GM18519 (cell line): ENCODE data around the gene CLCNKA.

Source experiments
- ATAC-seq: cut with Tn5 transposase; IDR thresholded peaks from one replicate; pipeline ENCODE4 v1.9.1; 2021; ENCODE audit warnings: mild to moderate bottlenecking, moderate library complexity; ENCODE audit not compliant: unreplicated experiment, low FRiP score

CLCNKA gene

DNA sequence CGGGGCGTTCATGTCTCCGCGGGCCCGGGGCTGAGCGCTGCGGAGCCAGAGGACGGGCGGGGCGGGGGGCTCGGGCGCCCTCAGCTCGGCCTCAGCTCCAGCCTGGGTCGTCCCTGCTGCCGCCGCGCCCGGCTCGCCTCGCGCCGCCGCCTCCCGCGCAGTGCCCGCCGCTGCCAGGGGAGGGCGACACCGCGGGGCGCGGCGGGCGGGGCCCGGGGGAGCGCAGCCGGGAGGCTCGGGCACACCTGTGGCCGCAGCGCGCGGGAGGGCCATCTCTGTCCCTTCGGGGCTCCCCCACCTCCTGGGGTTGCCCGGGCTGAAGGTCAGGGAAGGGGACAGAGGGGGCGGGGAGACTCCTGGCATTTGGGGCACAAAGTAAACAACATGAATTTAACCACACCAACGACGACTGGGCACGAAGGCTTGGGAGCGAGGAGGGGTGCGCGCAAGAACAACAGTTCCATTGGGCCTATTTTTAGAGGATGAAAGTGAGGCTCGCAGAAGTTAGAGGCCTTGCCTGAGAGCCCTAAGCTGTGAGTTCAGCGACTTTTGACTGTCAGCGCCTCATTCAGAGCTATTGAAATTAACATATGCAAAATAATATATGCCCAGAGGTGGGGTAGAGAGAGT lies 51.8 kb downstream of the CLCNKA start, which contains the start of gene FAM131C:
FAM131C (minus strand) TSS at position 162 of the 630 bp plus-strand sequence. CDS start 209 bp downstream, outside the sequence.
- no peak for ATAC-seq

DNA sequence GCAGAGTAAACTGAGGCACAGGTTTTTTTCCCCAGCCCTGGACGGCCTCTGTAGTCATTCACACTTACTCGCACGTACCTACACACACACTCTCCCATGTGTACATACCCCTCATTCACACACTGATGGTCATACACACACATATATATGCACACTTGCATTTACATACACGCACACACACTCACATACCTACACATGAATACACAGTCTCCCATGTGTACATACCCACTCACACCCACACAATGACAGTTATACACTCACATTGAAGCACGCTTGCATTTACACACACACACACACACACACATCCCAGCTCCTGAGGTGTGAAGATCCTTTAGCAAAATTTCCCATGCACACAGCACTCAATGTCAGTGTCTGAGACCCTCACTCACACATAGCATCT lies 52.4 kb downstream of the CLCNKA start:
- ATAC-seq, result no peak

DNA sequence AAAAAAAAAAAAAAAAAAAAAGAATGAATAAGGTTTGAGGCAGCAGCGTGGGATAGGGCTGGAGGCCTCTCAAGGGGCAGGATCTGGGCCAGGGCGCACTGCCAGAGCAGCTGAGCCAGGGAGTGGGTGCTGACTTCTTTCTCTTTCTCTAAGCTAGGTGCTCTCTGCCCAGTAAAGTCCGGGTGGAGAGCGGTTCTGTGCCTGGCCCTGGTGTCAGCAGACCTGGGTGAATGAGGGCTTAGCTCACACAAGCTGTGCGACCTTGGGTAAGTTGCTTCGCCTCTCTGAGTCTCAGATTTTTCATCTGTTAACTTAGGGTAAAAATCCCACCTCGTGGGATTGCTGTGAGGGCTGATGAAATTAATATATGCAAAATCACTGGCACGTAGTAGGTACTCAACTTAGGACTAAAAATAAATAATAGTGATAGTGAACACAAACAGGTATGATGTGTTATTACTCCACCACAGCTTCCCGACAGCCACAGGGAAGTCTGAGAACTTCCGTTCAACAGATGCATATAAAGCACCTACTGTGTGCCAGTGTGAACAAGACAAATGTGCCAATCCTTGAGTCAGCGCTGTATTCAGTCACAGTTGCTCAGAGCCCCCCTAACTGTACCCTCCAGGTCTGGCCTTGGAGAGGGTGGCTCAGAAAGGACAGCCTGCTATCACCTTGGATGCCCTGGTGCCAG lies 53.6 kb downstream of the CLCNKA start:
- ATAC-seq, result no peak

DNA sequence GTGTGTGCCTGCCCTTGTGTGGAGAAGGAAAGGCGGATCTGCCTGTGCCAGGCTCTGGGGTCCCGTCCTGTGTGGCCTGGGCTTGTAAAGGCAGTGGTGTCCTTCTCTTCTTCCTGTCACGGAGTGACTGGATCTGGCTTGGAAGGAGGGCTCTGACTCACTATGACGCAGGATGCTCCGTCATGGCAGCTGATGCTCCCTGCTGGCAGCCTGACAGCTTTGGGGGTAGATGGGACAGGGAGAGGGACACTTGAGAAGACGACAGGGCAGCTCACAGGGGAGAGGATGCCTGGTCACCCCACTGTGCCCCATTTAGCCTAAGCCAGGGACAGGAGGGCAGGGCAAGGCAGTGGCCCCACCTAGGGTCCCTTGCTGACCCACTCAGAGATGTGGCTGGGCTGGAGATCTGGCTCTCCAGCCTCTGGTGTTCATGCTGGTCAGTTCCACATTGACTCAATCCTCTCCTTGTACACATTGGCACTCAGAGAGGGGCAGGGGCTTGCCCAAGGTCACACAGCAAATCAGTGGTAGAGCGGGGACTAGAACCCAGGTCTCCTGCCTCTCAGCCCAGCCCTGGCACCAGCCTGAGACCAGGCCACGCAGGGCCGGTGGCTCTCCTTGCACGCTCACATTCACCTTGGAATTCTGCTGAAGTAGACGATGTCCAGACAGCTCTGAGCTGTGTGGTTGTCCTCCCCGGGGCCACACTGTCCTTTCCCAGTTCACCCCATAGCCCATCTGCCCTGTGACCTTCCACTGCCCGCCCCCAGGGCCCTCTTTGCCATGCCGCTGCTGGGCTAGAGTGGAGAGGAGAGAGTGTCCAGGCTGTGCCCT lies 54.4 kb downstream of the CLCNKA start:
- ATAC-seq, result no peak

DNA sequence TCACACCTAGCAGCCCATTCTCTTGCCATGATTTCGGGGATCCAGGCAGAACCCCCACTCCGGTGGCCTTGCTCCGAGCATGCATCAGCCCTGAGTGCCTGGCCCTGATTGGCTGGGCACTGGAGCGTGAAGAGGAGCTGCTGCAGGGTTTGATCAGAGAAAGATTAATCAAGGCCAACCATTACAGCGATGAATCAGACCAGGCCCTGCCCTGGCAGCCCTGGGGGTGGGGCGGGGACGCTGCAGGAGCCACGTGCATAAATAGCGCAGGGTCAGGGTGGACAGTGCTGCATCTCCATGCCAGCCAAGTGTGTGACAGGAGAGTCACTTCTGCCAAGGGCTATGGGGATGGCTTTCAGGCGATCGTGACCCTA lies 55.0 kb downstream of the CLCNKA start:
- no peak for ATAC-seq

DNA sequence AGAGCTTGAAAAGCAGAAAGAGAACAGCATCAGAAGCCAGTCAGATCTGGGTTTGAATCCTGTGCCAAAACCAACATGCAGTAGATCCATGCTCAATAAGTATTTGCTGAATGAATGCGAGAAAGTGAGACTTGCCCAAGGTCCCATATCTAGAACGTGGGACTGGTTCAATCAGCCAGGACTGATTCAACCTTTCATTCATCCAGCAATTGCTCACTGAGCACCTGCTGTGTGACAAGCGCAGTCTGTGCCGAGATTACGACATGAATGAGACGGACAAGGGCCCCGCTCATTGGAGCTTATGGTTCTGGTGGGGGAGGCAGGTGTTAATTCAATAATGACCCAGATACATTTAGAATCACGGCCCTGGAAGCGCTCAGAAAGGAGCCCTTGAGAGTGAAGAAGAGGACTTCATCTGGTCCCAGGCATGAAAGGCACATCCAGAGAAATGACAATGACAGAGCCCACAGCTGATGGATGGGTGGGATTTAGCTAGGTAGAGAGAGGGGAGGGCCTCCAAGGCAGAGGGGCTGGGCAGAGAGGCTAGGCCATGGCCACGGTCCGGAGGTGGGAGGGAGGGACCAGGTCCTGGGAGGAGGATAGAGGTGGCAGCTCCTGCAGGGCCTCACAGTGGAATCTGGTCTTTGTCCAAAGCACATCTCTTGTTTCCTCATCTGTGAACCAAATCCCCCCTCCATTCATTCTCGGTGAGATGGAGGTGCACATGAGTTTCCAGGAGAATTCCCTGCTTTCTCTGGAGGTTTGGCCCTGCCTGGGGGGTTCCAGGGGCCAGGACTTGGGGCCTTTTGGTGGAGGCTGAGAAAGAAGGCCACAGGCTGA lies 55.8 kb downstream of the CLCNKA start:
- ATAC-seq, result no peak

DNA sequence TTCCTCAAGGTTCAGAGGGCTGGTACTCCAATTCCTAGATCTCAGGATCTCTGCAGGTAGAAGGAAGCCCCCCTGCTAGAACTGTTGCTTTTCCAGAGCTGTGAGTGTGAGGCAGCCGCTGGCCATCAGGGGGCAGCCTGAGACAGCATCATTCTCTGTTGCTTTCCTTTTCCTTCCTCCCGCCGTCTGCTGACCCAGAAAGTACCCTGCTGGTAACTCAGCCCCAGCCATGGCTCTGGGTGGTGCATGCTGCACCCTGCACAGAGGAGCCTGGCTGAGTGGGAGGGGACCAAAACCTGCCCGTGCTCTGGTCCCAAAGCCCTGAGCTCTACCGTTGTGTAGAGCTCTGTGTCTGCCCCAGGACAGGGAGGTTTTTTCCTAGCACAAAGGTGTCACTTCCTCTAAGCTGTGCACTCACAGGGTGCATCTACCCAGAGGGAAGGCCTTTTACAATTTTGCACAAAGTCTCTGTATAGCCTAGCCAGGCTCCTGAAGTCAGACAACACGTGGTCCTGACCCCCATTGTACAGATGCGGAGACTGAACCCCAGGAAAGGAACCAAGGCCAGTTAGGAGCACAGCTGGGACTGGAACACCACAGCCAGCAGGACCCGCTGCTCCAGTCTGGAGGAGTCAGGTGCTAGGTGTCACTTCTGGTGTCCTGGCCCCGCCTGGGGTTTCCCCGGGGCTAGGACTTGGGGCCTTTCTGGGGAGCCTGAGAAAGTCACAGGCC lies 57.3 kb downstream of the CLCNKA start:
- no peak for ATAC-seq

DNA sequence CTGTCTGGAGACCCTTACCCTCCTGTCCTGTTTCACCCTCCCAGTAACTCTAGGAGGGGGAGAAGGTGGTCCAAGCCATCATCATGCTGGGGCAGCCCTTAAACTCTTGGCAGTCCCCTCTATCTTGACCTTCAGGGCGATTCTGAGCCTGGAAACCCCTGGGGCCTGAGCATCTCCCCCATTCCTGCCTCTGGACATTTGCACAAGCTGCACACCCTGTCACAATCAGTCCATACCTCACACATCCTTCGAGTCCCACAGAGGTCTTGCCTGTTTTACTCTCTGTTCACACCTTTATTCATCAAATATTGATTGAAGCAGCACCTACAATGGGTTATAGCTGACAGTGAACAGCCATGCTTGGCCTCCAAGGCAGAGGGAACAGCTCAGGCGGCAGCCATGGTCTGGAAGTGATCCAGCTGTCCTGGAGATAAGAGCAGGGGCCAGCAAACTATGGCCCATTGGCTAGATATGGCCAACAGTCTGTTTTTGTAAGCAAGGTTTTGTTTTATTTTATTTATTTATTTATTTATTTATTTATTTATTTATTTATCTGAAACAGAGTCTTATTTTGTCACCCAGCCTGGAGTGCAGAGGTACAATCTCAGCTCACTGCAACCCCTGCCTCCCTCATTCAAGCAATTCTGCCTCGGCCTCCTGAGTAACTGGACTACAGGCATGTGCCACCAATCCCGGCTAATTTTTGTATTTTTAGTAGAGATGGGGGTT lies 58.8 kb downstream of the CLCNKA start:
- ATAC-seq, result no peak

DNA sequence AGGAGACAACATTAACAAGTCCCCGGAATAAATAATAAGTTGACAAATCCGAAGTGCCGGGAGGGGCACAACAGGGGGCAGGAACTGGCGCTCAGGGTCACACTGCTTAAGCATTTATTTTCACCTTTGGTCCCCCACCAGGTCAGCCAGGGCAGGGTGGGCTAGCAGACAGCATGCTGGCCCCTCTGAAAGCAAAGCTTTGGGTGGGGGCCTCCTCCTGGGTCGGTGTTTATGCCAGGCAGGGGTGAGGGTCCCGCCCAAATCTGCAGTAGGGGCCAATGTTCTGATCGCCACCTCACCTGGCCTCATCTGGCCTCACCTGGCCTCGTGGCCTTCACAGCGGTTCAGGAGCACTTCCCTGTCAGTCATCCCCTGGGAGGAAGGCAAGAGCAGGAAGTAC lies 59.8 kb downstream of the CLCNKA start:
- ATAC-seq, result no peak

DNA sequence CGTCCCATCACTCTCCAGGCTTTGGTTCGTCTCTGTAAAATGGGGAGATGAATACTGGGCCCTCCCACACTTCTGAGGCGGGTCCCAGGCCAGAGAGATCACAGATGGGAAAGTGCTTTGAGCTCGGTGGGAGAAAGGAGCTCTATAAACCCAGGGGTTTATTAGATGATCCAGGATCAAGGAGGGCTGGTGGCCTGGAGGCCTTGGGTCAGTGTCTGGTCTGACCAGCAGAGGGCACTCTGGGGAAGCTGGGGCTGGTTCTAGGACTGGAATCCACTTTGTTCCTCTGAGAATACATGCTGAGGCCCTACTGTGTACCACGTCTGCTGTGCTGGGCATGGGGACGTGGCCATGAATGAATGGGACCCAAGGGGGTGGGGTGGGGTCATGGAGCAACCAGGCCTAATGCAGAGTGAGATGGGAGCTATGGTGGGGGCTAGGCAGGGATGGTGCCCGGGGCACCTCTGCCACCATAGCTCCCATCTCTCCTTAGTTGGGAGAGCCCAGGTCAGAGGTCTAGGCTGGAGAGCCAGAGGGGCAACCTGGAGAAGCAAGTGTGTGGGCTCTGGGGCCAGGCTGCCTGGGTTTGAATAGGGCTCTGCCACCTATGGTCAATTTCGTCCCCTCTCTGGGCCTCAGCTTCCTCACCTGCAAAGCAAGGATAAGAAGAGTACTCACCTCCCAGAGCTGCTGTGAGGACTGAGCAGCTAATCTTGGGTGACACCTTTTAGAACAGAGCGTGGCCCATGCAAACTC lies 60.6 kb downstream of the CLCNKA start:
- no peak for ATAC-seq

DNA sequence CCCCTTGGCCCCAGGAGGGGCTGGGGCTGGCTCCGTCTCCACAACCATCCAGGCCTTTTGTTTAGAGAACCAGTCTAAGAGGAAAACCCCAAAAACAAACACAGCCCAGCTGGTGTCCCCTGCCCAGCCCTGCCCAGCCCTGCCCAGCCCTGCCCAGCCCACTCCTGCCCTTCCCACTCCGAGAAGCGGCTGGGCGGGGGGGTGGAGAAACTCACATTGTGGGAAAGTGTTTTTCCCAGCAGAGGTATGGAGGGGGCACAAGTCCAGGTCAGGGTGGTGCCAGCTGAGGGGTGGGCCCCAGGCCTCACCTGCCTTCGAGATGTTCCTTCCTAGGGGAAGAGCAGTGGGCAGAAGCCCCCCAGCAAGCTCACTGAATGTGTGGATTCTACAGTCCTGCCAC lies 61.6 kb downstream of the CLCNKA start:
- no peak for ATAC-seq
